AG10803 (cell line): ENCODE results near the gene LHX5.
A peak's percentile ranks its signal among the peaks of the same experiment; 100 is the strongest.

ENCODE experiments used
- DNase-seq: peaks from one replicate; pipeline ENCODE4 v3.0.0; 2010; ENCODE audit warnings: low read depth
- H3K4me3 ChIP-seq: 2 replicates; pipeline ENCODE4 v1.5.1; 2011; ENCODE audit warnings: mild to moderate bottlenecking, low read length, control low read depth
- CTCF ChIP-seq: conservative IDR thresholded peaks from 2 replicates; pipeline ENCODE4 v1.5.1; 2011; ENCODE audit warnings: mild to moderate bottlenecking, low read length, control low read depth, inconsistent platforms

LHX5 gene

DNA sequence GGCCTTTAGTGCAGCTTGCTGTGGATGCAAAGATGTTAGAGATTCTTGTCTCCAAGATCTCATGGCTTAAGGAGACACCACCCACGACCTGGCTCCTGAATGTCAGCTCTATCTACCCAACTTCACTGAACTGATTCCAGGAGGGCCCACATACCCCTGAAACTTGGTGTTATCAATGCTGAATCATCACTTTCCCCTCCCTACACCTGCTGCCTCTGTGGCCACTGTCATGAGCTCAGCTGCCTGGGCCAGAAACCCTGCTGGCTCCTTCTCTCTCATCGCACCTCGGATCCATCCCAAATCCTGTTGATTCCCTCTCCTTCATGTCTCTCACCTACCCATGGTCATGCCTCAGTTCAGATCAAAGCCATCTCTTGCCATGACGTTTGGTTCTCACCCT lies 15.1 kb upstream of the LHX5 start:
- DNase-seq = no peak
- H3K4me3 ChIP-seq = no peak overlapping the region
- TF ChIP-seq CTCF = no peak

- TF ChIP-seq CTCF = no peak
- H3K4me3 ChIP-seq = no peak overlapping the region
- DNase-seq = no peak
These were observed 13.7 kb upstream of the LHX5 start for GRCh38 chr12:113485330-113485729.

DNA sequence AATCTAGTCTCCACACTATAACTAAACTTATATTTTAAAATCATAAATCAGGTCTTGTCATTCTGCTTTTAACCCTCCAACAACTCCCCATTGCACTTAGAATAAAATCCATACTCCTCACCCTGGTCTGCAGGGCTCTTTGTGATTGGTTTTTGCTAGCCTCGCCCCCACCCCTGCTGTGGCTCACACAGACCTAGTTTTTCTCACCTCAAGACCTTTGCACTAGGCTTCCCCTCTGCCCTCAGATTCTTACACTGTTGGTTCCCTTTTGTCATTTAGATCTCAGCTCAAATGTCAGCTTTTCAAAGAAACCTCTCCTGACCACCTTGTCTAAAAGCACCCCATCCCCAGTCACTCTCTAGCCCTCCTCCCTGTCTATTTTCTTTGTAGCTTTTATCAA lies 10.7 kb upstream of the LHX5 start:
- no peak for DNase-seq
- TF ChIP-seq CTCF = no peak
- H3K4me3 ChIP-seq = no peak overlapping the region

- TF ChIP-seq CTCF = no peak
- H3K4me3 ChIP-seq = no peak overlapping the region
- DNase-seq = no peak
These were observed 8.8 kb upstream of the LHX5 start for GRCh38 chr12:113480336-113480971.

DNA sequence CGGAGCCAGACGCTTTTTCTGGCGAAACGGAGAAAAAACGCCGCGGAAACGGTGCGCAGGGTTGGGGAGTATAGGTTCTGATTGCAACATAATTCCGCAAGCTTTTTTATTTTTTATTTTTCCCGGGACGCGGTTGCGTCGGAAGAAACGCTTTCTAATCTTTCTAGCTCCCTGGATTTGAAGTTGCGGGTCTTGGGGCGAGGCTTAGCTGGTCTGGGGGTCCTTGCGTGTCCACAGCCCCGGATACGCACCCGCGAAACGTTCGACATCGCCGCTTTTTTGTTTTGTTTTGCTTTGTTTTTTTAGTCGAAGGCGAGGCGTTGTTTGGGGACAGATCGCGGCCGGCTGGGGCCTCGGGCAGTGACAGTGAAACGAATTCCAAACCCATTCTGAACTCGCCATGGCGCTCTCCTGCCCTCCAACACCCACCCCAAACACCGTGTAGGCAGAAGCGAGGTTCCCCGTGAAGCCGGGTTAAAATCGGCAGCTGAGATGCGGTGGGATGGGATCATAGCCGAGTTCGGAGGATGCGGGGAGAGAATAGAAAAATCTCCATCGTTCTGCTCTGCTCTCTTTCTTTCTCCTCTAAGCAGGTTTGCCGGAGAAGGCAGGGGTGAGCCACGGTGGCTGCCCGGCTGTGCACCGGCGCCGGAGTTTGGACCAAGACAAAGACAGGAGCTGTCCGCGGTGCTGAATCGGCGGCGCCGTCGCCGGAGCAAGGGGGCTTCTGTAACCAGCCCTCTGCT lies 8.1 kb upstream of the LHX5 start:
- no peak overlapping the region for H3K4me3 ChIP-seq
- no peak for TF ChIP-seq CTCF
- peak; percentile 8 for DNase-seq

GRCh38 chr12:113479216-113479589 lies 7.5 kb upstream of the LHX5 start:
- no peak for TF ChIP-seq CTCF

DNA sequence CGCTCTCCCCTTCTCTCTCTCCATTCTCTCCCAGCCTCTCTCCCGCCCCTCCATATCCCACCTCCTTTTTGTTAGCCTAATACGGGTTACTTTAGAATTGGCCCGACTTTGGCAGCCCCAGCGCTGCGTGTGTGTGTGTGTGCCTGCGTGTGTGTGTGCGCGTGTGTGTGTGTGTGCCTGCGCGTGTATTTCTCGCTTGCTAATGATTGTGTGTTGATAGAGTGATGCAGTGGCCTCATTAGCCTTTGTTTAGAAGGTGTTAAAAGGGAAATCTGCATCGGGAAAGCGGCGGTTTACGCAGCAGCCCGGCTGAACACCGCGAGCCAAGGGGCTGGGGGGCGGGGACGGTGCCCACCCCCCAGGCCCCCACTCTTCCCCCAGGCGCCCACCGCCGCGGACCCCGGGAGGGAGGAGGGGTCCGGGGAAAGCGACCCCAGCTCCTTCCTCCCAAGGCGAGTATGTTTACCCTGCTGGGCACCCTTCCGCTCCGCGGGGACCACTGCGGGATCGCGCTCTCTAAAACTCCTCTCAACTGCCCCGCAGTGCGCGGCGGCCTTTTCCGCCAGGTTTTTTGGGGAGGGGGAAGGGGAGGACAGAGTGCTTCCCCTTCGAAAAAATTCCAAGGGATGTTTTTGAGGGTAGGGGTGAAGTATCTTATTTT lies 6.8 kb upstream of the LHX5 start:
- no peak for TF ChIP-seq CTCF
- DNase-seq = no peak
- H3K4me3 ChIP-seq = no peak overlapping the region

More at GRCh38 chr12:113479216-113479589, 7.5 kb upstream of the LHX5 start:
- DNase-seq = no peak
- H3K4me3 ChIP-seq = no peak overlapping the region
